ENCODE data around the gene C1orf210. TPM values are rescaled to one million over a fixed set of nuclear protein-coding genes. Genes with fewer than 3 reads are reported as not detected.

Gene C1orf210
- total RNA-seq (ENCODE audit: insufficient read depth, low replicate concordance): 0.48 TPM

DNA sequence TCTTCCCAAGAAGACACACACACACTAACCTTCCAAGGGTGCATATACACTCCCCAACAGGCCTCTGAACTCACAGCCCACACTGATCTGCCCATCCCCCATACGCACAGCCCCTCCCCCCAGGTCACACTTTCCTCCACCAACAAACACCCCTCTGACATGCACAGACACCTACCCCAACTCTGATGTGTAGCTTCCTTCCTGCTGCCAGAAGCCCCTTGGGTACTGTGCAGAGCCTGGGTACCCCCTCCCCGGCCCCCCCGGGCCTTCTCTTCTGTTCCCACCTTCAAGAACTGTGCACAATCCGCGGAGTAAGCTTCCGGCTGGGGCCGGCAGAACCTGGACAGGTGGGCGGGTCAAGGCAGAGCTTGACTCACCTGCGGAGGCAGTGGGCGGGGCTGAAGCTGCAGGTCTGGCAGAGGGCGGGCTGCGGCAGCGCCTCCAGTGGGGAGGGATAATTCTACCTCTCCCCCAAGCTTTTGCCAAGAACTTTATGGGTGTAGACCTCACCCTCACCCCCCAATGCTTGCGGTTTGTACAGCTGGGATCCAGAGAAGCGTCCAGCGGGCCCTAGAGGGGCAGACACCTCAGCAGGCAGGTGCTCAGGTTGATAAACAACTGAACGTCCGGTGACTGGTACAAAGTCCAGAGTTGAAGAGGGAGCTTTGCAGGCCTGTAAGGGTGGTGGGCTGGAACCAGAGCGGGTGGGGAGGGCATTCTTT is at the start of gene C1orf210:
Gene C1orf210, minus strand, starts transcription at position 313 of the 722 bp plus-strand sequence. CDS start 2,311 bp downstream, outside the sequence.
- DNase-seq (ENCODE audit: low spot score): peak; percentile 53

GRCh38 chr1:43334453-43335205 is 49.2 kb upstream of the C1orf210 start:
- DNase-seq (ENCODE audit: low spot score): no peak

DNA sequence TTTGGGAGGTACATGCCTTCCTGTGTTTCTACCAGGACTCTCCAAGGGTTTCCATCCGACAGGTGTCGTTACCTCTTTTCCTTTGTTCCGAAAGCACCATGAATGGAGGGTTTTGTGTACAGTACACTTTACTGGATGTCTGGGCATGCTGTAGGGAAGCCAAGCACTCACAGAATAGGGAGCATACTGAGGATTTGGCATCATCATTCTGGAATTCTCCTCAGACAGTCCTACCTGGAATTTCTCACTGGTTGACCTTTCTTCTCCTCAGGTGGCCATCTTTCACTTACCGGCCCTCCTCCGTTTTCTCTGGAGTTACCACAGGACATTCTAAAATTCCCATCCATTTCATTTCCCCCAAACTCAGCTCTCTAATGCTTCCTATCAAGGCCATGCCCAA is 46.3 kb upstream of the C1orf210 start:
- DNase-seq (ENCODE audit: low spot score): no peak

GRCh38 chr1:43329995-43330751 is 44.8 kb upstream of the C1orf210 start:
- DNase-seq (ENCODE audit: low spot score): peak; percentile 81

- no peak for DNase-seq (ENCODE audit: low spot score)
Measured at GRCh38 chr1:43327549-43328292, 42.3 kb upstream of the C1orf210 start.

GRCh38 chr1:43325381-43325780 is 40.0 kb upstream of the C1orf210 start:
- no peak for DNase-seq (ENCODE audit: low spot score)

GRCh38 chr1:43324810-43325209 is 39.4 kb upstream of the C1orf210 start:
- no peak for DNase-seq (ENCODE audit: low spot score)

GRCh38 chr1:43322506-43322905 is 37.1 kb upstream of the C1orf210 start:
- DNase-seq (ENCODE audit: low spot score): no peak

DNA sequence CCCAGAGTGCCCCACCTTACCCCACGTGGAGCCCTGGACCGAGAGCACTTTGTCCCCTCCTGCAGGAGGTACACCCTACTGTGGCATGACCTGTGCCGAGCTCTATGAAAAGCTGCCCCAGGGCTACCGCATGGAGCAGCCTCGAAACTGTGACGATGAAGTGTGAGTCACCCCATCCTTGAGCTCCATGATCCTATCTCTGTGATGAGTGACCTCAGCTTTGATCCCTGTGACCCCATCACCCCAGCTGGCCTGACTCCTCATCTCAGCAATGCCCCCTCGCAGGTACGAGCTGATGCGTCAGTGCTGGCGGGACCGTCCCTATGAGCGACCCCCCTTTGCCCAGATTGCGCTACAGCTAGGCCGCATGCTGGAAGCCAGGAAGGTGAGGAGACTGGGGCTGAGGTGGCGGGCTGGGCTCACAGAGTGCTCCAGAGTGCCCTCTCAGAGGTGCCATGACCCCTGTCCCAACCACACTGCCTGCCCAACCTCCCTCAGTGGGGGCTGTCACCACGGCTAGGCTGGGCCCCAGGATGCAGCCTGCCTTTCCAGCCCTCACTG is 36.0 kb upstream of the C1orf210 start:
- DNase-seq (ENCODE audit: low spot score): no peak

DNA sequence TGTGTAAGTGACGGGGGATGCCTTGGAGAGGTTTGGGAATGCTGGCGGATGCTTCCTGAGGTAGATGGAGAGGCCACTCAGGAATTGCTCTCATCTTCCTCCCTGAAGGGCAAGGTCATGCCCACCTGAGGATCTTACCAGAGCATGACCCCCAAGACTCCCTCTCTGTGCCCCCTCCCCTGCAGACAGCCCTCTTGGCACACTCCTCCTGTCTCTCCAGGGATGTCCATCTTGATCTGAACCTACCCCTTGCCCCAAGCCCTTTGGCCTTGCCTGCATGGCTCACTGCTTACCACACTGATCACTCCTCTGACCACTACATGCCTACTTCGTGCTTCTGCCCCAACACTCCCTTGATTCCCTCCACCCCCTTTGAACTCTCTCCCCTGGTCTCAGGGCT is 34.4 kb upstream of the C1orf210 start:
- DNase-seq (ENCODE audit: low spot score): no peak

DNA sequence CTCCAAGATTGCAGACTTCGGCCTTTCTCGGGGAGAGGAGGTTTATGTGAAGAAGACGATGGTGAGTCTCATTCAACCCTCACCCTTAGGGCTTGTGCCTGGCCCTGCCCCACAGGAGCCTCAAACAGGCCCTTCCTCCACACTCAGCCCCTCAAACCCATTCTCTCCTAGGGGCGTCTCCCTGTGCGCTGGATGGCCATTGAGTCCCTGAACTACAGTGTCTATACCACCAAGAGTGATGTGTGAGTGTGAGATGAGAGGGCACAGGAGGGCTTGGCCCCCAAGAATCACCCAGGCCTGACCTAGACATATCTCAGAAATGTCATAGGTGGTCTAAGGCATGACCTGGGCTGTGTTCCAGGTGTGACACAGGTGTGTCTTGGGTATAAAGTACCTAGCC is 33.9 kb upstream of the C1orf210 start:
- no peak for DNase-seq (ENCODE audit: low spot score)

DNA sequence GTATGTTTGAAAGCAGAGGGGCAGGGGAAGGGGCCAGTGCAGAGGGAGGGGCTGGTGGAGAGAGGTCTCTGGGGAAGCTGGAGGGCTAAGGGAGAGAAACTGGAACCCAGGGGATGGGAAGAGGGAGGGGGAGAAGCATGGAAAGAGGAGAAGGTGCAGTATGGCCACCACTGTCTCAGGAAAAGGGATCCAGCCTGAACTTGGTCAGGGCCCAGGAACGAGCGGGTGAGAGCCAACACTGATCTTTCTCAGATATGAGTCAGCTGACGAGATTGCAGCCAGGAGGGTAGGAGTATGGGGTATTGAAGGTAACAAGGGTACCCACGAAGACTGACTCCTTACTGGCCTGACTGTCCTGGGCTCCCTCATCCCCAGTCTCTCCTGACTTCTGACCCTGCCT is 33.5 kb upstream of the C1orf210 start:
- no peak for DNase-seq (ENCODE audit: low spot score)

DNA sequence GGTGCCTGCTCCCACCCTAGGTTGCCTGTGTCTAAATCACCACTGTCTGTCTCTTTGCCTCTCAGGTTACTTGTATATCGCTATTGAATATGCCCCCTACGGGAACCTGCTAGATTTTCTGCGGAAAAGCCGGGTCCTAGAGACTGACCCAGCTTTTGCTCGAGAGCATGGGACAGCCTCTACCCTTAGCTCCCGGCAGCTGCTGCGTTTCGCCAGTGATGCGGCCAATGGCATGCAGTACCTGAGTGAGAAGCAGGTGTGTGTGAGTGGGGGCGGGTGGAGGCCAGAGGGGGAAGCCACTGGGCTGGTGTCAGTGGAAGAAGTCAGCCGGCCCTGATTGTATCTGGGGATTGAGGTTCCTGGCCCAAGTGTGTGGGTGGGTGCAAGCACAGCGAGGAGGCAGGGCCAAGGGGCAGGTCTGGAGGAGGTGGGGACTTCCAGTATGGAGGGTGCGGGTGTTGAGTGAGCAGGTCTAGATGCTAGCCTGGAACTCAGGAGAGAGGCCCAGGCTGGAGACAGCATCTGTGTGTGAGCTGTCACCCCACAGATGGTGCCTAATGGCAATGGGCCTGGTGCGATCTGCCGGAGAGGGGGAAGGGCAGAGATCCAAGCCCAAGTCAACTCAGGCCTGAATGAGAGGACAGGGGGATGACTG is 32.6 kb upstream of the C1orf210 start:
- no peak for DNase-seq (ENCODE audit: low spot score)

GRCh38 chr1:43316738-43317520 is 31.5 kb upstream of the C1orf210 start:
- no peak for DNase-seq (ENCODE audit: low spot score)

GRCh38 chr1:43315963-43316737 is 30.8 kb upstream of the C1orf210 start:
- no peak for DNase-seq (ENCODE audit: low spot score)

GRCh38 chr1:43315481-43315880 is 30.1 kb upstream of the C1orf210 start:
- no peak for DNase-seq (ENCODE audit: low spot score)

DNA sequence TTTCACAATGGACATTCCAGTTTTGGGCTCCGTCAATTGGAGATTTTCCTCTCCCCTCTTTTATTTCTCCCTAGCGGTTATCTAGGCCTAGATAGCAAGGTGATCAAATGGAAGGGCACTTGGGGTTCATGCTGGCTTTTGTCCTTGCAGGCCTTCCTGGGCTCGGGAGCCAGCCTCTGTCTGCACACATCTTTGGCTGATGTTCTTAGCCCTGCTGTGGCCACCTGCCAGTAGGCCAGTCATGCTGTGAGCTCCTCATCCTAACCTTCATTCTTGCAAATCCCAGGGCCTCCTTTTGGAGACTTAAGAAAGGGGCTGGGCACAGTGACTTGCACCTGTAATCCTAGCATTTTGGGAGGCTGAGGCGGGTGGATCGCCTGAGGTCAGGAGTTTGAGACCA is 28.9 kb upstream of the C1orf210 start:
- no peak for DNase-seq (ENCODE audit: low spot score)

- no peak for DNase-seq (ENCODE audit: low spot score)
Measured at GRCh38 chr1:43313771-43314170, 28.4 kb upstream of the C1orf210 start.

Data from umbilical cord (tissue), 2 donors.